ENCODE results near the gene MRPL20. TPM values are rescaled to one million over a fixed set of nuclear protein-coding genes. Genes with fewer than 3 reads are reported as not detected.
A peak's percentile ranks its signal among the peaks of the same experiment; 100 is the strongest.

Gene MRPL20
- polyA plus RNA-seq, 1 experiment = 84.8 TPM

- ChIA-PET CTCF (interaction anchor here (0.7 to 6.4 kb wide), 5 partner anchors 14 to 251 kb away, joined by 3 to 46 read pairs (median 3); partner anchors contain the start of gene DVL1), POLR2A (interaction anchor here (0.6 to 1.2 kb wide), 2 partner anchors 25 to 56 kb away, joined by 4 to 6 read pairs; partner anchors contain the start of gene CCNL2)
- no peak for DNase-seq (ENCODE audit: low read depth)
- Histone ChIP-seq H3K4me3 (ENCODE audit: low read depth, low read length) (peak overlapping the region; percentile 78), H3K36me3 (ENCODE audit: control insufficient read depth, insufficient read depth, low read length) (peaks cover 5% of the 10 kb centered on the region), H3K27me3 (ENCODE audit: control insufficient read depth, insufficient read depth, low read length) (no peaks in the 10 kb centered on the region)
- TF ChIP-seq CTCF (IDR thresholded peaks at IDR 0.05; ENCODE audit: insufficient read depth, low read depth, low read length) = no peak
Observed at GRCh38 chr1:1373815-1374588, 33.1 kb downstream of the MRPL20 start.

GRCh38 chr1:1373051-1373814, 33.9 kb downstream of the MRPL20 start:
- no peaks in the 10 kb centered on the region for H3K27me3 ChIP-seq (ENCODE audit: control insufficient read depth, insufficient read depth, low read length)
- no peak for DNase-seq (ENCODE audit: low read depth)
- peaks cover 5% of the 10 kb centered on the region for H3K36me3 ChIP-seq (ENCODE audit: control insufficient read depth, insufficient read depth, low read length)
- H3K4me3 ChIP-seq (ENCODE audit: low read depth, low read length) = no peak overlapping the region
- ChIA-PET POLR2A (no interaction called here), CTCF (interaction anchor here (0.5 to 6.4 kb wide), 14 partner anchors 10 to 251 kb away, joined by 3 to 46 read pairs (median 9); partner anchors contain the start of genes DVL1, MXRA8 and TAS1R3)
- no peak for TF ChIP-seq CTCF (IDR thresholded peaks at IDR 0.05; ENCODE audit: insufficient read depth, low read depth, low read length)

- CTCF ChIA-PET = interaction anchor here (0.5 to 6.4 kb wide), 25 partner anchors 9 to 391 kb away, joined by 3 to 46 read pairs (median 6); partner anchors contain the start of genes DVL1, MXRA8 and TAS1R3
- TF ChIP-seq CTCF (IDR thresholded peaks at IDR 0.05; ENCODE audit: insufficient read depth, low read depth, low read length) = peak; percentile 94
- no peak for DNase-seq (ENCODE audit: low read depth)
- Histone ChIP-seq H3K36me3 (ENCODE audit: control insufficient read depth, insufficient read depth, low read length) (peaks cover 5% of the 10 kb centered on the region), H3K27me3 (ENCODE audit: control insufficient read depth, insufficient read depth, low read length) (no peaks in the 10 kb centered on the region), H3K4me3 (ENCODE audit: low read depth, low read length) (no peak overlapping the region)
- POLR2A ChIA-PET = interaction anchor here (1.0 kb wide), 1 partner anchor 10 kb away, joined by 4 read pairs; no protein-coding TSS in a partner anchor
Observed at GRCh38 chr1:1371746-1372711, 35.1 kb downstream of the MRPL20 start.

GRCh38 chr1:1371364-1371745, 35.7 kb downstream of the MRPL20 start:
- DNase-seq (ENCODE audit: low read depth) = no peak
- TF ChIP-seq CTCF (IDR thresholded peaks at IDR 0.05; ENCODE audit: insufficient read depth, low read depth, low read length) = no peak
- H3K36me3 ChIP-seq (ENCODE audit: control insufficient read depth, insufficient read depth, low read length) = peaks cover 5% of the 10 kb centered on the region
- no peaks in the 10 kb centered on the region for H3K27me3 ChIP-seq (ENCODE audit: control insufficient read depth, insufficient read depth, low read length)
- POLR2A ChIA-PET = interaction anchor here (1.0 kb wide), 1 partner anchor 9 kb away, joined by 4 read pairs; no protein-coding TSS in a partner anchor
- CTCF ChIA-PET = interaction anchor here (0.7 to 6.4 kb wide), 22 partner anchors 8 to 390 kb away, joined by 3 to 46 read pairs (median 6); partner anchors contain the start of genes DVL1, MXRA8 and TAS1R3
- no peak overlapping the region for H3K4me3 ChIP-seq (ENCODE audit: low read depth, low read length)

All from BJ (cell line).